SK-N-SH (cell line): Measurements from ENCODE around the gene THPO. TPM values are rescaled to one million over a fixed set of nuclear protein-coding genes. Genes with fewer than 3 reads are reported as not detected.

Experiments
- CTCF ChIA-PET: fragments of 300-600, 350-600 bp; formaldehyde crosslinking; extraction: SDS; loops from one replicate; lab custom pipeline; 2021; lab: Yijun Ruan, JAX
- POLR2A ChIA-PET: fragments of 350-600 bp; sonication (Branson Sonifier 250); formaldehyde crosslinking; extraction: SDS; loops from one replicate; lab custom pipeline; 2020; ENCODE audit warnings: antibody characterized with exemption, inconsistent platforms; lab: Yijun Ruan, JAX
- DNase-seq: peaks from one replicate; pipeline ENCODE4 v3.0.0; 2012
- H2AFZ ChIP-seq: fragments of 200-600 bp; sonication (generic); 2 replicates; pipeline ENCODE4 v1.8.1; 2016; ENCODE audit warnings: antibody characterized with exemption, mild to moderate bottlenecking, low read depth
- H3F3A ChIP-seq: fragments of 200-600 bp; sonication (generic); replicated peaks from 2 replicates; pipeline ENCODE3; 2016; ENCODE audit warnings: antibody characterized with exemption, mild to moderate bottlenecking; ENCODE audit not compliant: insufficient read depth
- H3K27ac ChIP-seq, 2 experiments: fragments of 200-500 bp in 1 of 2; fragments of 200-600 bp in 1 of 2; sonication (Bioruptor generic) in 1 of 2; sonication (generic), shearing (Covaris generic) in 1 of 2; 2 replicates each; pipeline versions ENCODE4 v1.5.1 to v1.6.1; 2014 to 2016; ENCODE audit warnings: low read depth in 2 of 2, inconsistent platforms in 1 of 2, low read length in 1 of 2, mild to moderate bottlenecking in 1 of 2, mixed read lengths in 1 of 2
- H3K27me3 ChIP-seq: fragments of 200-600 bp; sonication (generic), shearing (Covaris generic); 2 replicates; pipeline ENCODE4 v1.6.1; 2016; ENCODE audit warnings: mixed run types; ENCODE audit not compliant: insufficient read depth
- H3K36me3 ChIP-seq, 2 experiments: fragments of 200-500 bp in 1 of 2; fragments of 200-600 bp in 1 of 2; sonication (Bioruptor generic) in 1 of 2; sonication (generic) in 1 of 2; replicated peaks in 1 of 2; 2 replicates each; pipeline versions ENCODE3 to v1.5.1; 2014 to 2016; ENCODE audit warnings: low read length in 1 of 2, mild to moderate bottlenecking in 1 of 2; ENCODE audit not compliant: insufficient read depth in 2 of 2, control insufficient read depth in 1 of 2
- H3K4me1 ChIP-seq, 2 experiments: fragments of 200-500 bp in 1 of 2; fragments of 200-600 bp in 1 of 2; sonication (Bioruptor generic) in 1 of 2; sonication (generic), shearing (Covaris generic) in 1 of 2; 2 replicates each; pipeline versions ENCODE4 v1.5.1 to v1.6.1; 2014 to 2016; ENCODE audit warnings: low read depth in 1 of 2, low read length in 1 of 2, mixed run types in 1 of 2; ENCODE audit not compliant: insufficient read depth in 2 of 2, control insufficient read depth in 1 of 2
- H3K4me2 ChIP-seq: fragments of 200-600 bp; sonication (generic), shearing (Covaris generic); 2 replicates; pipeline ENCODE4 v1.6.1; 2017; ENCODE audit warnings: mixed run types
- H3K4me3 ChIP-seq, 2 experiments: fragments of 200-500 bp in 1 of 2; fragments of 200-600 bp in 1 of 2; sonication (Bioruptor generic) in 1 of 2; sonication (generic), shearing (Covaris generic) in 1 of 2; 2 replicates each; pipeline versions ENCODE4 v1.5.1 to v1.8.1; 2014 to 2016; ENCODE audit warnings: low read depth in 2 of 2, inconsistent platforms in 1 of 2, low read length in 1 of 2, mild to moderate bottlenecking in 1 of 2, mixed read lengths in 1 of 2, moderate library complexity in 1 of 2
- H3K79me2 ChIP-seq: fragments of 200-600 bp; sonication (generic); 2 replicates; pipeline ENCODE4 v1.8.1; 2017; ENCODE audit warnings: mild to moderate bottlenecking; ENCODE audit not compliant: insufficient read depth
- H3K9ac ChIP-seq: fragments of 200-600 bp; sonication (generic); 2 replicates; pipeline ENCODE4 v1.6.1; 2017; ENCODE audit warnings: mixed run types
- H3K9me2 ChIP-seq: fragments of 200-600 bp; sonication (generic); 2 replicates; pipeline ENCODE4 v1.6.1; 2017; ENCODE audit warnings: mixed run types
- H3K9me3 ChIP-seq: fragments of 200-600 bp; sonication (generic); 2 replicates; pipeline ENCODE4 v1.6.1; 2017; ENCODE audit warnings: mixed run types, mild to moderate bottlenecking, moderate library complexity
- H4K20me1 ChIP-seq: fragments of 200-600 bp; sonication (generic); 2 replicates; pipeline ENCODE4 v1.6.1; 2017; ENCODE audit warnings: mild to moderate bottlenecking, mixed run types; ENCODE audit not compliant: insufficient read depth
- ELF1 ChIP-seq: IDR thresholded peaks from 2 replicates; pipeline ENCODE4 v1.4.0; 2012
- EZH2phosphoT487 ChIP-seq: fragments of 200-600 bp; sonication (generic); IDR thresholded peaks from 2 replicates; pipeline ENCODE4 v1.6.1; 2017; ENCODE audit warnings: low read depth, mixed run types, mild to moderate bottlenecking, antibody characterized with exemption, moderate library complexity, borderline replicate concordance
- FOSL2 ChIP-seq: IDR thresholded peaks from 2 replicates; pipeline ENCODE4 v1.4.0; 2012; ENCODE audit warnings: low read depth, mild to moderate bottlenecking, moderate library complexity, borderline replicate concordance
- MAX ChIP-seq: IDR thresholded peaks from 2 replicates; pipeline ENCODE4 v1.4.0; 2012; ENCODE audit warnings: low read depth
- NRF1 ChIP-seq: IDR thresholded peaks from 2 replicates; pipeline ENCODE4 v1.6.1; 2012; ENCODE audit warnings: low read depth, mild to moderate bottlenecking, low read length
- PBX3 ChIP-seq: IDR thresholded peaks from 2 replicates; pipeline ENCODE4; 2012
- POLR2AphosphoS5 ChIP-seq: IDR thresholded peaks from 2 replicates; pipeline ENCODE4 v1.6.1; 2012; ENCODE audit warnings: low read depth, low read length
- REST ChIP-seq: IDR thresholded peaks from 2 replicates; pipeline ENCODE4 v1.6.1; 2012; ENCODE audit warnings: mild to moderate bottlenecking, low read depth, low read length, moderate library complexity
- SIN3A ChIP-seq: IDR thresholded peaks from 2 replicates; pipeline ENCODE4 v1.6.1; 2012; ENCODE audit warnings: low read depth, mild to moderate bottlenecking, low read length, moderate library complexity, borderline replicate concordance
- WGBS: methylation state at CpG from one replicate; pipeline ENCODE4 v1.1.6; 2017; ENCODE audit warnings: low lambda C conversion rate; 5-methylcytosine and 5-hydroxymethylcytosine counted together
- polyA plus RNA-seq, 3 experiments: library from polyadenylated mRNA; depleted of rRNA; stranded (reverse); fragments of >200 nt; gene quantifications; 2 replicates each; pipeline ENCODE4 v1.2.3, GENCODE V29; 2012
- small RNA-seq, 7 experiments: library from RNA; depleted of rRNA; stranded (forward); fragments of <200 nt; gene quantifications; one replicate each; pipeline ENCODE3, GENCODE V24; 2012

THPO gene
- polyA plus RNA-seq, 1 of the 3 experiments (the other 2 are of a cell fraction) = 0.07 TPM

GRCh38 chr3:184322731-184323487 lies 55.1 kb downstream of the THPO start:
- no peak overlapping the region for H2AFZ ChIP-seq
- no peaks in the 10 kb centered on the region for H3K9me3 ChIP-seq
- H3F3A ChIP-seq = peaks cover 41% of the 10 kb centered on the region
- peaks cover 13 to 26% of the 10 kb centered on the region in 2 experiments; a peak in 3 of 4 replicates for H3K4me1 ChIP-seq
- H3K9me2 ChIP-seq = no peaks in the 10 kb centered on the region
- no peak overlapping the region for H3K4me3 ChIP-seq
- ChIA-PET CTCF (no interaction called here), POLR2A (interaction anchor here (1.2 kb wide), 1 partner anchor 14 kb away, joined by 3 read pairs; the partner anchor contains the start of gene FAM131A)
- peak; percentile 17 for DNase-seq
- no peaks in the 10 kb centered on the region for H3K27me3 ChIP-seq
- H3K79me2 ChIP-seq = peaks cover 96% of the 10 kb centered on the region
- H3K9ac ChIP-seq = no peak overlapping the region
- peaks cover 80 to 89% of the 10 kb centered on the region in 2 experiments for H3K36me3 ChIP-seq
- peaks cover 75% of the 10 kb centered on the region for H4K20me1 ChIP-seq
- WGBS = 97% methylated on average over 15 of the region's 20 CpGs
- H3K27ac ChIP-seq = peak overlapping the region in 1 of 2 experiments; percentile 2; a peak in 1 of 4 replicates
- no peak overlapping the region for H3K4me2 ChIP-seq
- TF ChIP-seq SIN3A (no peak), MAX (no peak), NRF1 (no peak), ELF1 (no peak), FOSL2 (no peak), EZH2phosphoT487 (no peak), PBX3 (no peak), REST (no peak), POLR2AphosphoS5 (no peak)

Small RNA genes within 50 kb of the gene (small RNA-seq; reads per million reads assigned to genes)
- gene SNORD66 = 152 to 3,041 (median 1,072) reads per million in 7 experiments

Other genes with a start within 250 kb of the THPO start
- 46.8 and 61.5 TPM in 2 replicates for gene EIF2B5, start 242.8 kb downstream of the THPO start, polyA plus RNA-seq (2012; rRNA removed)
- 29.6 and 30.1 TPM in 2 replicates for gene DVL3, start 222.8 kb downstream of the THPO start, polyA plus RNA-seq (2012; rRNA removed)
- gene AP2M1, start 203.4 kb downstream of the THPO start, polyA plus RNA-seq (2012; rRNA removed) = 645 and 759 TPM in 2 replicates
- 55.6 and 59.2 TPM in 2 replicates for gene ABCF3, start 192.0 kb downstream of the THPO start, polyA plus RNA-seq (2012; rRNA removed)
- gene VWA5B2, start 148.6 kb downstream of the THPO start, polyA plus RNA-seq (2012; rRNA removed) = 0.08 and 0.19 TPM in 2 replicates
- 66.0 and 71.4 TPM in 2 replicates for gene ALG3, start 129.2 kb downstream of the THPO start, polyA plus RNA-seq (2012; rRNA removed)
- gene EEF1AKMT4, start 128.5 kb downstream of the THPO start, polyA plus RNA-seq (2012; rRNA removed) = 7.2 and 9.3 TPM in 2 replicates
- gene CAMK2N2, start 116.7 kb downstream of the THPO start, polyA plus RNA-seq (2012; rRNA removed) = 0.89 and 2.2 TPM in 2 replicates
- gene ECE2, start 102.2 kb downstream of the THPO start, polyA plus RNA-seq (2012; rRNA removed) = 0.03 and 0.16 TPM in 2 replicates
- gene PSMD2, start 79.0 kb downstream of the THPO start, polyA plus RNA-seq (2012; rRNA removed) = 328 and 382 TPM in 2 replicates
- gene EIF4G1, start 63.6 kb downstream of the THPO start, polyA plus RNA-seq (2012; rRNA removed) = 207 and 262 TPM in 2 replicates
- gene FAM131A, start 40.6 kb downstream of the THPO start, polyA plus RNA-seq (2012; rRNA removed) = 31.6 and 34.2 TPM in 2 replicates
- 8.6 and 9.1 TPM in 2 replicates for gene CLCN2, start 16.6 kb downstream of the THPO start, polyA plus RNA-seq (2012; rRNA removed)
- gene POLR2H, start 16.5 kb downstream of the THPO start, polyA plus RNA-seq (2012; rRNA removed) = 206 and 258 TPM in 2 replicates
- 0.57 and 0.95 TPM in 2 replicates for gene CHRD, start 1.8 kb upstream of the THPO start, polyA plus RNA-seq (2012; rRNA removed)
- gene EPHB3, start 183.6 kb upstream of the THPO start, polyA plus RNA-seq (2012; rRNA removed) = 2.1 and 4.2 TPM in 2 replicates